HL-60 (cell line): ENCODE measurements around the gene SLC6A7.

Experiments
- DNase-seq, 2 experiments: peaks; one replicate each; pipeline ENCODE4 v3.0.0-alpha.2; 2010 to 2020; ENCODE audit warnings: low read depth in 1 of 2, low spot score in 1 of 2
- H3K27ac ChIP-seq: fragments of 250-450 bp; sonication (Bioruptor Pico); replicated peaks from 2 replicates; pipeline ENCODE4 v1.5.1; 2020; ENCODE audit warnings: mild to moderate bottlenecking, moderate library complexity
- H3K27me3 ChIP-seq: fragments of 250-450 bp; sonication (Bioruptor Pico); 2 replicates; pipeline ENCODE4 v1.5.1; 2021; ENCODE audit warnings: mild to moderate bottlenecking, moderate library complexity; ENCODE audit not compliant: insufficient read depth, poor library complexity, severe bottlenecking
- H3K4me3 ChIP-seq: replicated peaks from 2 replicates; pipeline ENCODE4 v1.5.1; 2011; ENCODE audit warnings: mild to moderate bottlenecking, control low read depth, low read length; ENCODE audit not compliant: insufficient read depth
- CTCF ChIP-seq: IDR thresholded peaks from one replicate; pipeline ENCODE4 v1.5.1; 2011; ENCODE audit warnings: low read length, control low read depth, inconsistent platforms; ENCODE audit not compliant: insufficient read depth
- GABPA ChIP-seq: IDR thresholded peaks from 2 replicates; pipeline ENCODE4 v1.6.1; 2012; ENCODE audit warnings: low read depth
- POLR2AphosphoS5 ChIP-seq: IDR thresholded peaks from 2 replicates; pipeline ENCODE4 v1.6.1; 2012; ENCODE audit warnings: low read depth
- REST ChIP-seq: IDR thresholded peaks from 2 replicates; pipeline ENCODE4 v1.6.1; 2012; ENCODE audit warnings: low read depth; ENCODE audit not compliant: insufficient replicate concordance
- SPI1 ChIP-seq: IDR thresholded peaks from 2 replicates; pipeline ENCODE4 v1.6.1; 2012; ENCODE audit warnings: low read depth, mild to moderate bottlenecking, borderline replicate concordance

Gene SLC6A7

GRCh38 chr5:150184990-150185912 lies 4.6 kb upstream of the SLC6A7 start:
- no peak for TF ChIP-seq CTCF
- TF ChIP-seq REST = no peak
- TF ChIP-seq SPI1 = peak; percentile 47; the same call in 1 of the 2 replicates
- no peak for TF ChIP-seq POLR2AphosphoS5
- TF ChIP-seq GABPA = no peak
- no peak overlapping the region for H3K4me3 ChIP-seq
- H3K27me3 ChIP-seq = peaks cover 11% of the 10 kb centered on the region
- H3K27ac ChIP-seq = peak overlapping the region; percentile 53
- DNase-seq = peak in 1 of 2 experiments; percentile 82

GRCh38 chr5:150186137-150186536 lies 3.7 kb upstream of the SLC6A7 start:
- no peak for TF ChIP-seq SPI1
- TF ChIP-seq POLR2AphosphoS5 = no peak
- TF ChIP-seq GABPA = no peak
- no peak for TF ChIP-seq CTCF
- no peak for TF ChIP-seq REST
- Histone ChIP-seq H3K27ac (no peak overlapping the region), H3K4me3 (no peak overlapping the region), H3K27me3 (peaks cover 16% of the 10 kb centered on the region)
- DNase-seq = no peak

DNA sequence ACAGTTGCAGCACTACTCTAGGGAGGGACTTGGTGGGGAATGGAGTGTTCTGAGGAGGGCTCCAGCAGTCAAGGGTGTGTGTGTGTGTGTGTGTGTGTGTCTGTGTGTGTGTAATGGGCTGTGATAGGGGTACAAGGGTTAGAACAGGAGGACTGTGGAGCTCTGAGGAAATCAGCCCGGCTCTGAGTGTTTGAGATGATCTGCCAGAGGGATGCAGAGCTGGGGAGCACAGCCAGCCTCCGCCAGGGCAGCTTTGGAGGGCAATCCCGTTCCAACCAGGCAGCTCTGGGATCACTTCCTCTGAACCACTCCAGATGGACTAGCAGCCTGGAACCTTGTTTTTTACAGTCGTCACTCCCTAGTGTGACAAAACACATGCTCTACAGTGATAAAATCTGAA lies 3.0 kb upstream of the SLC6A7 start:
- DNase-seq = no peak
- TF ChIP-seq POLR2AphosphoS5 (no peak), CTCF (no peak), GABPA (no peak), SPI1 (no peak), REST (no peak)

More for the DNA sequence above, 3.0 kb upstream of the SLC6A7 start:
- Histone ChIP-seq H3K4me3 (no peak overlapping the region), H3K27ac (no peak overlapping the region), H3K27me3 (peaks cover 16% of the 10 kb centered on the region)
